ENCODE results near the gene AKT1. TPM values are rescaled to one million over a fixed set of nuclear protein-coding genes. Genes with fewer than 3 reads are reported as not detected.

The AKT1 gene
- total RNA-seq, 1 donor from 2014 or later = 147 TPM

- no peak for TF ChIP-seq CTCF (IDR thresholded peaks at IDR 0.05; ENCODE audit: unreplicated experiment)
- Mint-ChIP-seq H3K9me3 (ENCODE audit: low read depth) (no peaks in the 10 kb centered on the region), H3K36me3 (ENCODE audit: insufficient read depth) (no peaks in the 10 kb centered on the region)
Measured at GRCh38 chr14:104785708-104786080, 9.9 kb downstream of the AKT1 start.

GRCh38 chr14:104784846-104785707 is 10.5 kb downstream of the AKT1 start:
- TF ChIP-seq CTCF (IDR thresholded peaks at IDR 0.05; ENCODE audit: unreplicated experiment) = no peak
- H3K4me3 Mint-ChIP-seq (ENCODE audit: low read depth) = no peak overlapping the region
- no peaks in the 10 kb centered on the region for H3K36me3 Mint-ChIP-seq (ENCODE audit: insufficient read depth)

More at GRCh38 chr14:104785708-104786080, 9.9 kb downstream of the AKT1 start:
- no peak overlapping the region for H3K27ac Mint-ChIP-seq
- DNase-seq (ENCODE audit: low spot score, unreplicated experiment) = no peak
- no peak overlapping the region for H3K4me3 Mint-ChIP-seq (ENCODE audit: low read depth)
- no peaks in the 10 kb centered on the region for H3K4me1 Mint-ChIP-seq (ENCODE audit: low read depth)
- H3K27me3 Mint-ChIP-seq = no peaks in the 10 kb centered on the region

GRCh38 chr14:104784218-104784568 is 11.4 kb downstream of the AKT1 start:
- H3K4me3 Mint-ChIP-seq (ENCODE audit: low read depth) = no peak overlapping the region
- H3K9me3 Mint-ChIP-seq (ENCODE audit: low read depth) = no peaks in the 10 kb centered on the region
- H3K27me3 Mint-ChIP-seq = no peaks in the 10 kb centered on the region
- TF ChIP-seq CTCF (IDR thresholded peaks at IDR 0.05; ENCODE audit: unreplicated experiment) = no peak
- no peak for DNase-seq (ENCODE audit: low spot score, unreplicated experiment)
- no peak overlapping the region for H3K27ac Mint-ChIP-seq
- H3K4me1 Mint-ChIP-seq (ENCODE audit: low read depth) = no peaks in the 10 kb centered on the region
- H3K36me3 Mint-ChIP-seq (ENCODE audit: insufficient read depth) = no peaks in the 10 kb centered on the region

More at GRCh38 chr14:104784846-104785707, 10.5 kb downstream of the AKT1 start:
- no peak overlapping the region for H3K27ac Mint-ChIP-seq
- no peak for DNase-seq (ENCODE audit: low spot score, unreplicated experiment)
- no peaks in the 10 kb centered on the region for H3K27me3 Mint-ChIP-seq
- H3K9me3 Mint-ChIP-seq (ENCODE audit: low read depth) = no peaks in the 10 kb centered on the region
- H3K4me1 Mint-ChIP-seq (ENCODE audit: low read depth) = no peaks in the 10 kb centered on the region

- no peak for TF ChIP-seq CTCF (IDR thresholded peaks at IDR 0.05; ENCODE audit: unreplicated experiment)
- Mint-ChIP-seq H3K9me3 (ENCODE audit: low read depth) (no peaks in the 10 kb centered on the region), H3K36me3 (ENCODE audit: insufficient read depth) (no peaks in the 10 kb centered on the region), H3K4me3 (ENCODE audit: low read depth) (no peak overlapping the region), H3K4me1 (ENCODE audit: low read depth) (no peaks in the 10 kb centered on the region), H3K27me3 (no peaks in the 10 kb centered on the region), H3K27ac (no peak overlapping the region)
- DNase-seq (ENCODE audit: low spot score, unreplicated experiment) = no peak
Measured at GRCh38 chr14:104783484-104784217, 11.9 kb downstream of the AKT1 start.

DNA sequence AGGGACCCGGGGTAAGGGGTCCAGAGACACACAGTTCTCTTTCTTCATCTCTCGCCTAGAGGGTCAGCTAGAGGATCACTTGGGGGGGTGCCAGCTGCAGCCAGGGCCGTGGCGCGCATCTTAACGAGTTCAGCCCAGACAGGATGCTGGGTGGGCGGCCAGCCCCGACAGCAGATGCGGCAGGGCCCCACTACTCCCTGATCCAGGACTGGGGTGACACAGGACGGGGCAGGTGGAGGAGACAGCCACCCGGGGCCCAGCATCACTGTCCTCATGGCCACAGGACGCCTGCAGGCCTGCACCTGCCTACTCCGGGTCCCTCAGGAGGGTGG is 12.8 kb downstream of the AKT1 start:
- Mint-ChIP-seq H3K36me3 (ENCODE audit: insufficient read depth) (no peaks in the 10 kb centered on the region), H3K4me3 (ENCODE audit: low read depth) (no peak overlapping the region), H3K27me3 (no peaks in the 10 kb centered on the region), H3K4me1 (ENCODE audit: low read depth) (no peaks in the 10 kb centered on the region), H3K9me3 (ENCODE audit: low read depth) (no peaks in the 10 kb centered on the region), H3K27ac (no peak overlapping the region)
- TF ChIP-seq CTCF (IDR thresholded peaks at IDR 0.05; ENCODE audit: unreplicated experiment) = no peak
- no peak for DNase-seq (ENCODE audit: low spot score, unreplicated experiment)
